GM04504 (cell line): Measurements from ENCODE around the gene CDRT15L2.
"Not testable (repeated sequence)": the region's sequence is repeated elsewhere in the genome, so short reads cannot be mapped to it uniquely, and the experiment has no call there.

ENCODE experiments used
- DNase-seq: peaks from one replicate; pipeline ENCODE4 v3.0.0-alpha.2; 2012; ENCODE audit warnings: low read depth

The CDRT15L2 gene

DNA sequence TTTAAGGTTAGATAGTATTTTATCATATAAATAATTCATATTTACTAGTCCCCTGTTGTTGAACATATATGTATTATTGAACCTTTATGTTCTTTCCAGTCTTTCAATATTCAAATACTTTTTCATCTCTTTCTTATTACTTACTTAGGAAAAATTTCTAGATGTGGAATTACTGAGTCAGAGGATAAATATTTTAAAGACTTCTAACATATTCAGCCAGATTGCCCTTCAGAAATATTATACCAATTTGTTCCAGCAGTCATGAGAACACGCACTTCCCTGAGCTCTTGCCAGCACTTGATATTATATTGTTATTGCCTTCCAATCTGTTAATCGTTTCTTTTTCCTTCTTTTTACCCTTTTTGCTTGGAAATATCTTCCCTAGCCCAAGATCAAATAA is 4.5 kb upstream of the CDRT15L2 start:
- DNase-seq = not testable (repeated sequence)

DNA sequence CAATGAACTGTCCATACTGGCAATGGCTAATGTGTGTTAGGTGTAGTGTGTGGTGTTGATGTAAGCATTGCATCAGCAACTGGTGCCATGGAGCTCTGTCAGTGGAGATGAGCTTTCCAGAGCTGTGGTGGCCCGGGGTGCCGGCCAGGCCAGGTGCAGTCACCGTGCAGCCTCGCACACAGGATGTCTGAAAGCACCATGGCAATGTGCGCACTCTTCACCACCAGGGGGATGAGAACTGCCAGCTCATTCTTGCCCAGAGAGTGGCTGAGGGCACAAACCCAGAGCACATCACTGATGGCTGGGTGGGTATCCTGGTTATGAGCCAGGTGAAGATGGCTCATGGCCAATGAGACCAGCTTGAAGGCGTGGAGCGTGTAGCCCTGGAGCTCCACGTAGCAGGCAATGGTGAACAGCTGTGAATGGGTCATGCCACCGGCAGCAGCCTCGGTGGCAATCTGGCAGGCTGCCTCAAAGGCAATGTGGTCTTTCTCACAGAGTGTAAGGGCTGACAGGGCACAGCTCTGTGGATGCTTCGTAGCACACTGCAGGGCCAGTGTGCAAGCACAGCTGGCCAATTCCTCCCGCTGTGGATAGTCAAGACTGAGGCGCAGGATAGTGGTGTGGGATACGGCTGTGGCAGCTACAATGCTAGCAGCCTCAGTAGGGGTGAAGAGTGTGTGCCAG is 4.5 kb downstream of the CDRT15L2 start:
- not testable (repeated sequence) for DNase-seq

DNA sequence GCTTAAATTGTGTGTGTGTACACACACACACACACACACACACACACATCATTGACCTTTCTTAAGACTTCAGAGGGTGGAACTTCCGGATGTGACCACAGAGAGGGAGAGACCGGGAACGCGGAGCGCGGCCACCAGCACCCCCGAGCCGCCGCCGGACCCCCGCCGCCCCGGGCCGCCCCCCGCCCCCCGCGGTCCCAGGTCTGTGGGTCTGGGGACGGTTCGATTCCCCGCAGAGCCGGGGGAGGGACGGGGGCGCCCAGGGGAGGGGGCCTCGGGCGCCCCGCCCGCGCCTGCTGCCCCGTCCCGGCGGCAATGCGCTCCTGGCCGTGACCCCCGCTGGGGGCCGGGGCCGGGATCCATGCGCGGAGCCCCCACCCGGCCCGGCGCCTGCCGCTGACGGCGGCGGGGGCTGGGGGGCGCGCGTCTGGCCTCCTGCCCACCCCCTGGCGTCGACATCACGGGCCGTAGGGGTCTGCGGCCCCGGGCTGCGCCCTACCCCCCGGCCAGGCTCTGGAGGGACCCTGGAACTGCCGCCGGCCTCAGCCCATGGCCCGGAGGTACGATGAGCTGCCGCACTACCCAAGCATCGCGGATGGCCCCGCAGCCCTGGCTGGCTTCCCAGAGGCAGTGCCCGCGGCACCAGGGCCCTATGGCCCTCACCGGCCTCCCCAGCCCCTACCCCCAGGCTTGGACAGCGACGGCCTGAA is 9.4 kb downstream of the CDRT15L2 start:
- not testable (repeated sequence) for DNase-seq

DNA sequence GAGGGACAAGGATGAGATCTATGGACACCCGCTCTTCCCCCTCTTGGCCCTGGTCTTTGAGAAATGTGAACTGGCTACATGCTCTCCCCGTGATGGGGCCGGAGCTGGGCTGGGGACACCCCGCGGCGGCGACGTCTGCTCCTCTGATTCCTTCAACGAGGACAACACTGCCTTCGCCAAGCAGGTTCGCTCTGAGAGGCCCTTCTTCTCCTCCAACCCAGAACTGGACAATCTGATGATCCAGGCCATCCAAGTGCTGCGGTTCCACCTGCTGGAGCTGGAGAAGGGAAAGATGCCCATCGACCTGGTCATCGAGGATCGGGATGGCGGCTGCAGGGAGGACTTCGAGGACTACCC is 9.9 kb downstream of the CDRT15L2 start:
- DNase-seq = not testable (repeated sequence)

DNA sequence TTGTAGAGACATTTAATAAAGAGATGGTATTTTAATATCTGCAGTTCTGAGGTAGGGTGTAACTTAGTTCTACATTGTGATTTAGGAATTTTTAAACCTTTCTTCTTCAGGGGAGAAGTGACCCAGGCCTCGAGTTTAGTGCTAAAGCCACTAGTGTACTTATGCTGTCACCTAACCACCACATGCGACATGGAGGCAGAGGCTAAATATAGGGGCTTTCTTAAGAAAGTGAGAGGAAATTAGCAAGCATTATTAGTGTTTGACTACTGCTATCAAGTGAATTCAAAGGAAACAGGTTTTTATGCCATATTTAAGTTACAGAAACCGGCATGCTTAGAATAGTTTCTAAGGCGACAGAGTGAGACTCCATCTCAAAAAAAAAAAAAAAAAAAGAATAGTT is 11.5 kb downstream of the CDRT15L2 start:
- DNase-seq = not testable (repeated sequence)

DNA sequence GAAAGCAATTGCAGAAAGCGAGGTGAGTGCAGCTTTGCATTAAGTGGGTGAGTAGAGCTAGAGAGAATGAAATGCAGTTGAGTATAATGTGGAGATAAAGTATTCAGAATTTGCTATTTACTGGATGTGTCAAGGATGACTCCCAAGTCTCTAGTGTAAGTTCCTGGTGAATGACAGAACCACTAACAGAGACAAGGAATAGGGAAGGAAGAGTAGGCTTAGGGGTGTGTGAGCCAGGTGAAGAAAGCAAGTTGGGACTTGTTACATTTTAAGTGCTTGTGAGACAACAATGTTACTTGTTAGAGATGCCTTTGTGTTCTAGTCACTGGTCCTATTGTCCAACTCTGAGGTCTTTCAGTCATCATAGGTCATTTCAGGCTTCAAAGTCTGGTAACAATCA is 26.0 kb downstream of the CDRT15L2 start:
- DNase-seq = not testable (repeated sequence)

DNA sequence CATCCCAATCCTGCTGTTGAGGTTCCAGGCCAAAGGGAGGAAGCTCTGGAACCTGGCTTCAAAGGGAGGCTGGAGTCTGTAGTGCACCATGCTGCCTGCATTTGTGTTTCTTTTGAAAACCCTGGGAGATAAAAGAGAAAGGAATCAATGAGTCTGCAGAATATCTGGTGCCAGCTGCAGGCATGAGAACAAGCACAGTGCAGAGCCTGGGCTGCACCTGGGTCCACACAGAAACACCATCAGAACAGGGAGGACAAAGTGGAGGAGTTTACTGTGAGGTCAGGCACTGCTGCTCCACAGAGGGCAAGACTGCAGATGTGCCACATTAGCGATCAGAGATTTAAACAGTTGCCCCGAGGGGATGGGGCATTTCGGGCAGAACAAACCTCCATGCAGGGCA is 30.0 kb downstream of the CDRT15L2 start:
- not testable (repeated sequence) for DNase-seq

DNA sequence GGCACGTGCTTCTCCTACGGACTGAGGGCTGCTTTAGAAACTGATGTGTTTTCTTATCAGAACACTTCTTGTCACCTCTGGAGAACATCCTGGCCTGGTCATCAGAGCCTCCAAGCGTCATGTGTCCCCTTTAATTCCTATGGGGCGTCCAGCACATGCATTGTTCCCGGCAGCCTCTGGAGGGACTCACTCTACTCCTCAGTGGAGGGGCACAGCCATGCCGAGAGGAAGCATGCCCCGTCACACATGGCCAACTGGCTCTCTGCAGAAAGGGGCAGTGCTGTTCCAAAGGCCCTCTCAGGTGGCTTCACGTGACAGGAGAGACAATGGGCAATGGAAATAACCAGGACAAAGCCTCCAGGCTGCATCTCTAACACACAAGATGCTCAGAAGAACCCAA is 31.8 kb downstream of the CDRT15L2 start:
- no peak for DNase-seq

DNA sequence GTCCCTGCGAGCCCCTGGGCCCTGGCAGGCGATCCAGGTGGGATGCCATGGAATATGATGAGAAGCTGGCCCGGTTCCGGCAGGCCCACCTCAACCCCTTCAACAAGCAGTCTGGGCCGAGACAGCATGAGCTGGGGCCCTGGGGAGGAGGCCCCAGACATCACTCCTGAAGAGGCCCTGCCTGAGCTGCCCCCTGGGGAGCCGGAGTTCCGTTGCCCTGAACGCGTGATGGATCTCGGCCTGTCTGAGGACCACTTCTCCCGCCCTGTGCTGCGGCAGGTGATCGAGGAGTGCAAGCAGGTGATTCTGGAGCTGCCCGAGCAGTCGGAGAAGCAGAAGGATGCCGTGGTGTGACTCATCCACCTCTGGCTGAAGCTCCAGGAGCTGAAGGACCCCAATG is 33.1 kb downstream of the CDRT15L2 start:
- no peak for DNase-seq

DNA sequence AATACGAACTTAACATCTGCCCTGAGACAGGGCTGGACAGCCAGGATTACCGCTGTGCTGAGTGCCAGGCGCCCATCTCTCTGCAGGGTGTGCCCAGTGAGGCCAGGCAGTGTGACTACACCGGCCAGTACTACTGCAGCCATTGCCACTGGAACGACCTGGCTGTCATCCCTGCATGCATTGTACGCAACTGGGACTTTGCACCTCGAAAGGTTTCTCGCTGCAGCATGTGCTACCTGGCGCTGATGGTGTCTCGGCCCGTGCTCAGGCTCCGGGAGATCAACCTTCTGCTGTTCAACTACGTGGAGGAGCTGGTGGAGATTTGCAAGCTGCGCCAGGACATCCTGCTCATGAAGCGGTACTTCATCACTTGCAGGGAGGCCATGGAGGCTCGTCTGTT is 33.7 kb downstream of the CDRT15L2 start:
- DNase-seq = no peak

DNA sequence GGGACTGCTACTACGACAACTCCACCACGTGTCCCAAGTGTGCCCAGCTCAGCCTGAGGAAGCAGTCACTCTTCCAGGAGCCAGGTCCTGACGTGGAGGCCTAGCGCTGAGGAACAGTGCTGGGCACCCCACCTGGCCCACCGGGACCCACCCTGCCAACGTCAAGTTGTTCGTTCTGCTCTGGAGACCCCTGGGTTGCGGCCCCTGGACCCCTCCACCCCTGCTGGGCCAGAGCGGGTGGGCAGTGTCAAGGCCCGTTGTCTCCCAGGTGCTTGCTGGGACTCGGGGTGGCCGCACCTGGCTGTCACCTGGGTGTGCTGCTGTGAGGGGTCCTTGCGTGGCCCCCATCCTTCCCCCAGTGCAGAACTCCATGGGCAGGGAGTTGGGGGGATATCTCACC is 34.4 kb downstream of the CDRT15L2 start:
- DNase-seq = no peak

DNA sequence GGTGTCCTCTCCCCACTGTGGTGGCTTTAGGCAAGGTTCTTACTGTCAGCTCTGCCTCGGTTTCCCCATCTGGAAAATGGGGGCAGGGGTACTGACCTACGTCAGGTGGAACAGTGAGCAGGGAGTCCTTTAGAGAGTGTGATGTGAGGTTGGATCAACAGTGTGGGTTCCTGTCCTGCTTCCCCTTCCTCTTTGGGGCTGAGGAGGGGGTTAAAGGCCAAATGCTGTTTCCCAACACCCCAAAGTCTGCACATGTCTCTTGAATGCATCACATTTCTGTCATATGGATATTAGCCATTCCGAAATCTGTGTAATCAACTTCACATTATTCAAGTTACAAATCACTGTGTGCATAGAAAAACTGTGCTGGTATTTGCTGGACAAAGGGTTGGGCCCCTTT is 35.9 kb downstream of the CDRT15L2 start:
- not testable (repeated sequence) for DNase-seq
